HFF-Myc (cell line): ENCODE measurements around the gene SMDT1.

Experiments used
- DNase-seq: peaks from one replicate; pipeline ENCODE4 v3.0.0-alpha.2; 2011; ENCODE audit warnings: low read depth; ENCODE audit errors: extremely low read depth
- H3K4me3 ChIP-seq: replicated peaks from 2 replicates; pipeline ENCODE4 v1.5.1; 2011; ENCODE audit warnings: low read depth, mild to moderate bottlenecking, control low read depth, low read length
- CTCF ChIP-seq: IDR thresholded peaks from 2 replicates; pipeline ENCODE4 v1.5.1; 2012; ENCODE audit warnings: mild to moderate bottlenecking, low read depth, low read length, control low read depth; ENCODE audit errors: missing control alignments

SMDT1 gene

GRCh38 chr22:42065438-42066125 is 13.9 kb upstream of the SMDT1 start:
- no peak overlapping the region for H3K4me3 ChIP-seq
- DNase-seq = no peak
- TF ChIP-seq CTCF = no peak

- H3K4me3 ChIP-seq = no peak overlapping the region
- no peak for DNase-seq
- no peak for TF ChIP-seq CTCF
Measured at GRCh38 chr22:42066126-42066761, 13.3 kb upstream of the SMDT1 start.

GRCh38 chr22:42066937-42067336 is 12.6 kb upstream of the SMDT1 start:
- TF ChIP-seq CTCF = no peak
- no peak for DNase-seq
- no peak overlapping the region for H3K4me3 ChIP-seq

GRCh38 chr22:42067671-42068251 is 11.7 kb upstream of the SMDT1 start:
- H3K4me3 ChIP-seq = no peak overlapping the region
- no peak for DNase-seq
- TF ChIP-seq CTCF = no peak

- no peak for TF ChIP-seq CTCF
- no peak overlapping the region for H3K4me3 ChIP-seq
- DNase-seq = no peak
Measured at GRCh38 chr22:42068291-42068690, 11.2 kb upstream of the SMDT1 start.

GRCh38 chr22:42069801-42070516 is 9.5 kb upstream of the SMDT1 start:
- no peak for TF ChIP-seq CTCF
- peak overlapping the region; percentile 56 for H3K4me3 ChIP-seq
- DNase-seq = no peak
